Amygdala (tissue), 56 donors: ENCODE data around the gene C5.

Experiments used
- DNase-seq, 56 donors: peaks; one replicate each; lab custom pipeline; 2025; lab: John Stamatoyannopoulos, UW

C5 gene

GRCh38 chr9:120927269-120928014 is 122.6 kb downstream of the C5 start:
- DNase-seq: no peak

DNA sequence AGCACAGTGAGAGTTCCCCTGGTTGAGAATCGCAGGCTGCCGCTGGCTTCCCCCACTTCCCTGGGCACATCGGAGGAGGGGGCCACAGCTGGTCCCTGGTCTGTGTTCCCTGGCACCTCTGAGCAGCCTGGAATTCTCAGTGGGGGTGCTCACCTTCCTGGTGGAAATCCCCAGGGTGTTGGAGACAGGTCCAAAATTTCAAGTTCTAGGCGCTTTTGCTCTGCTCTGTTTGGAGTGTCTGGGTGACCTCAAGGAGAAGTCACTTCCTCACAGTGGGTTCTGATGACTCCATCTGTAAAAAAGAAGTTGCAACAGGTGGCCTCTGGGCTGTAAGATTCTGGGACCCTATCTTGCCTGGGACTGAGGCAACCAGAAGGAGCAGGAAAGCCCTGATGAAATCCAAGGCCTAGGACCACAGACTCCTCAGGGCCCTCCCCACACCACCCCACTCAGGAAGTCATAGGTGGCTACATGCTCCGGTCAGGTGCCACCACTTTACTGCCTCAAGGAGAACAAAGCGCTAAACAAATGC is 123.6 kb downstream of the C5 start, which contains the start of gene TRAF1:
TSS of gene TRAF1 (minus strand) at position 400 of the 532 bp plus-strand sequence. CDS start 721 bp downstream, outside the sequence.
- no peak for DNase-seq

DNA sequence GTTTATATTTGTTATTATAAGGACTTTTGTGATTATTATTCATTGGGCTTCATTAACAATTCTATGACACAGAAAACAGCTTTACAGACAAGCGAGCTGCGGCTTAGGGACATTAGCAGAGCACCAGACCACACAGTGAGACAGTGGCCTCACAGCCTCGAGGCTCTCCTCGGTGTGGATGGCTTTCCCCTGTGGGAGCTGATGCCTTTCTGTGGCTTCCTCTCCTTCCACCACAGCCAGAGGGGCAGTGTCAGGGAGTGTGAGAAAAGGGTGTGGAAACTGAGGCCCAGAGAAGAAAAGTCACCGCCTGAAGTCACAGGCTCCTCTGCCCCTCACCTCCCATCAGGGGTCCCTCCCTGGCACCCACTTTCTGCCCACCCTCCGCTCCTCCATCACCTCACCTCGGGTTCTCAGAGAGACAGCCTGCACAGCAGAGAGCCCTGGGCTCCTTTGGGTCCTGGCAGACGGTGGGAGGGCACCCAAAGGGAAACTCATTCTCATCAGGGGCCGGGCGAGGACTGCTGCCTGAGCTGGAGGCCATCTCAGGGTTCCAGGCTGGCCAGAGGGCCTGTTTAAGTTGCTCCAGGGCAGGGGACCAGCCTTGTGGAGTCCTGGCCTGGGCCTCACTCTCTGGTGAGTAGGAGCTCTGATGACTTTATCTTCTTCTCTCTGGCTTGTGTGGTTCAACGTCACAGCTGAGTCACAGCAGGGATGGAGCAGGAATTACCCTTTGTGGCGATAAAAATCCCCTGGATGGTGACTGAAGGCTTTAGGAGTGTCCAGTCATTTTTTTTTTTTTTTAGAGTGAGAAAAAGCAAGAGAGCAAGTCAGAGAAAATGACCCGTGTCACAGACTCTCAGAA is 124.3 kb downstream of the C5 start:
- no peak for DNase-seq

DNA sequence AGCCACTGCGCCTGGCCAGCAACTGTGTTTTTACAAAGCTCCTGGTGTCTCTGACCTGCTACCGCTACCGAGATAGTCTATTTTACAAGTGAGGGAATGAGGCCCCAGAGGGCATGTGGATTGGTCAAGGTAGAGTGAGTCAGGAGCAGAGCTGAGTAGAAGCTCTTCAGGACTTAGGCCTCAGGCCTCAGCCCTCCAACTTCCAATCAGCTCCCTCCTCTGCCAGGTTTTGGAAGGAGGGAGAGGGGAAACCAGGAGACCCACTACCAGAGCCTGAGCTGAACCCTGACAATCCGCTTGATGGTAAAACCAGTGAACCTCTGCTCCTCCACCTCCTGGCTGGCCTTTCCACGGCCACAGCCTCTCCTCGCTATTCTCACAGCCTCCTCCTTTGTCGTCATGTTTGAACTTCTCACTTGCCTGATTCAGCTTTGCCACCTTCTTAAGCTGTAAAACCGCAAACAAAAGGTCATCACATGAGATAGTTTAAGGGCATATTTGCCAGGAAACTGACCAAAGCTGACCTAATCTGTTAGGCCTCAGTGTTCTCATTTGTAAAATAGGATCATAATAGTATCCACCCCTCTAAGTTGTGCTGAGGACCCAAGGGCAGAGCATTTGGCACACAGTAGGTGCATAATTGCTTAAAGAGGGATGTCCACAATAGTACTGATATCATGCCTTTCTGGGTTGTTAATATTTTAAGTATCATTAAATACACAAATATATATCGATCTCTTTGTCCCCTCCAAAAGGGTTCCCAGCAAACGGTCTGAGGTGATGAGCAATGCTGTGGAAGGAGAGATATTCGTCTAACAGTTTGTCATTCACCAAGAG is 125.2 kb downstream of the C5 start:
- DNase-seq: no peak

DNA sequence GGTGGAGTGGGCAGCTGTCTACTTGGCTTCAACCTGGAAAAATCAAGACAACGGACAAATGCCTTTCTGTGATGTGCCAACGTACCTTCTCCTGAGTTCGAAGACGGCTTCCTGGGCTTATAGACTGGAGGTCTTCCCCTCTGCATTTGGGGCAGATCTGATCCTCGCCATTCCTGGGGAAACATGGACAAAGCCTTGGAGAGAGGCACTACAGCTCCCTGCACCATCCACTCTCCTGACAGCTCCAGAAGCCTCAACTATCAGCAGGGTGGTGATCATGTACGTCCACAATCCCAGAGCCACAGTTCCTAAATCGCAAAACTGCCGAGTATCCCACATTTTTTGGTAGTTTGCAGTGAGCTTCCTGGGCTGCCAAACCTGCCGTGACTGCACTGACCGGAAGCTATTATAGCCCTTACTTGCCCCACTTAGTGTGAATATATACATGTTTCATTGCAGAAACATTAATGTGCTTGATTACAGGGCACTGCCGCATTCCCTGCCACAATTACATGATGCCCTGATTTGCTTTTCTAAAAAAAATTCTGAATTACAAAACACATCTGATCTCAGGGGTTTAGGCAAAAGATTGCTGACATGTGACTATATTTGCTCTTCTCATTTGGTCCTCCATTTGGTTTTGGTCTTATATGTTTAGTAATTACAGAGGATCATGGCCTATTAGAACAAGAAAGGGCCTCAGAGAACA is 126.3 kb downstream of the C5 start:
- no peak for DNase-seq

DNA sequence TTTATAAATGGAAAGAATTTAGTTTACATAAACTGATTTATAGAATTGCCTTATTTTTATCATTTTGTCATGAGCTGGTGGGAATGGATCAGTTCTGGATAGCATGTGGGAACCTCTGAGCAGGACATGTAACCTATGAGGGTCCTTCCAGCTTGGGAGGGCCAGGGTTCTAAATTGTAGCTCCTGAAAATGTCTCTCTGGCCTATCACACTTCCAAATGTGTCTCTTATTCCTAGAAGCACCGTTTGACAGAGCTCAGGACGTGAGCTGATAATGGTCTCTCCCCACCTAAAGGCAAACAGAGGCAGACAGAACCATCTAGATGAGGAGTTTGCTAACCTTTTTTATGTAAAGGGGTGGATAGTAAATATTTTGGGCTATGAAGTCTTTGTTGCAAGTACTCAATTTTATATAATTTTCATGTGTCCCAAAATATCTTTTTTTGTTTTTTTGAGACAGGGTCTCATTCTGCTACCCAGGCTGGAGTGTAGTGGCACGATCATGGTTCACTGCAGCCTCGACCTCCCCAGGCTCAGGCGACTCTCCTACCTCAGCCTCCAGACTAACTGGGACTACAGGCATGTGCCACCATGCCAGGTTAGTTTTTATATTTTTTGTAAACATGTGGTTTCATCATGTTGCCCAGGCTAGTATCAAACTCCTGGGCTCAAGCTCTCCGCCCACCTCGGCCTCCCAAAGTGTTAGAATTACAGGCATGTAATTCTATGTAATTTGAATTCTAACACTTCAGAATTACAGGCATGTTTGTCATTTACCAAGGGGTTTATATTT is 127.5 kb downstream of the C5 start:
- no peak for DNase-seq

GRCh38 chr9:120921661-120922181 is 128.4 kb downstream of the C5 start:
- no peak for DNase-seq

- DNase-seq: no peak
Measured at GRCh38 chr9:120920806-120921178, 129.3 kb downstream of the C5 start.

- no peak for DNase-seq
Measured at GRCh38 chr9:120919843-120920805, 130.0 kb downstream of the C5 start.

DNA sequence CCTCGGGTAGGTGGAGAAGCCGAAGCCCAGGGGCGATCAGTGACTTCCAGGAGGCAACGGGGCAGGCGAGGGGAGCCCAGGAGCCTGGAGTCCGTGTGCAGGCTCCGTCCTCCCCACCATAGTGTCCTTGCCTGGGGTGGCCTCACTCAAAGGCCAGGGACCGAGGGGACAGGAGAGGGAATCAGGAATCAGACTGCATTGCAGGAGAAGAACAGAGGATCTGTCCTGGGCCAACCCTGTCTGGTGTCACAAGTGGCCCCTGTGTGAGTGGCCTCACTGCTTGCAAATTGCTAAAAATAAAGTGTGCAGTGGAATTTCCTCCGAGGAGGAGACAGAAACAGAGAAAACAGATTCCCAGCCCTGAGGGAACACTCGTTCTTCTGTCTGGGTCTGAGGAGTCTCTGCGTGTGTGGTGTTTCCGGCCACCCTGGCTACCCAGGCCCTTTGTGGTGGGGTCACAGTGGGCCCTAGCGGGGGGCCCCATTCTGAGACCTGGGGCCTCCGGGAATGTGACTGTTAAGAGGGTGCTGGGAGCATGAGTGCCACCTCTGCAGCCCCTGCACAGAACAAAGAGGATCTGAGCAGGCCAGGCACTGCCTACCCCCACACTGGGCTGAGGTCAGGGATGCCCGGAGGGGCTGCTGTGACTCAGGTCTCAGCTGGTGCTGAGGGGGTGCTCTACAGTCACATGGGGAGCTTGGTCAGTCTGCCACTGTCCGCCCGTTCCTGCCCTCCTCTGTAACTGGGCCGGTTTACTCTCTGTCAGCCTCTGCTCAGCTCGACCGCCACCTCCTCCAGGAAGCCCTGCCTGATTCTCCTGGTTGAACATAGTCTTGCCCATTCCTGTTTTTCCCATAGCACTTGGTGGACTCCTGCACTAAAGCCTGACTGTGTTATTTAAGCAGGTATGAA is 130.9 kb downstream of the C5 start:
- peak in 2 of 56 donors; percentile 12 to 42 for DNase-seq

DNA sequence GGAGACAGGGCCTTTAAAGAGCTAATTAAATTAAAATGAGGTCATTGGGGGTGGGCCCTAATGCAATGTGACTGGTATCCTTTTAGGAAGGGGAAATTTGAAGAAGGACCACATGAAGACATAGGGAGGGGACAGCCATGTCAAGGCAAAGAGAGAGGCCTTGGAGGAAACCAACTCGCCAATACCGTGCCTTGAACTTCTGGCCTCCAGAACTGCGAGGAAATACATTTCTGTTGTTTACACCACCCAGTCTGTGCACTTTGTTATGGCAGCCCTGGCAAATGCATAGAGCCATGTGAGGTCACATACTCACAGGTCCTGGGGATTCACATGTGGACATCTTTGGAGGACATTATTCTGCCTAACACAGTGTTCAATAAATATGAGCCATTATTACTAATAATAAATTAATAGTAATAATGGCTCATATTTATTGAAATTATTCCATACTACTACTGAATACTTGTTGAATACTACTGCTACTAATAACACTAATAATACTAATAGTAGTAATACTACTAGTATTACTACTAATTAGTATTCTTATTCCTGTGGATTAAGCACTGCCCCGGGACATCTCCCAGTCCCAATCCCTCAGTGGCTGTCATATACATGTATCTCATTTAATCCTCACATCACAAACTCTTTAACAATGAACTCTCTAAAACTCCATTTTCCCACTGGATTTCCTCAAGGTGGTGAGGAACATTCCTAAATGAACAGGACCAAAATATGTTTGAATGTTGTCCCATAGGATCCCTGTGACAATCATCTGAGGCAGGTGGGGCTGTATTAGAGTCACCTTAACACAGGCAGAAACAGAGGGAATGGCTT is 131.9 kb downstream of the C5 start:
- no peak for DNase-seq

- DNase-seq: no peak
Measured at GRCh38 chr9:120916991-120917880, 132.8 kb downstream of the C5 start.

DNA sequence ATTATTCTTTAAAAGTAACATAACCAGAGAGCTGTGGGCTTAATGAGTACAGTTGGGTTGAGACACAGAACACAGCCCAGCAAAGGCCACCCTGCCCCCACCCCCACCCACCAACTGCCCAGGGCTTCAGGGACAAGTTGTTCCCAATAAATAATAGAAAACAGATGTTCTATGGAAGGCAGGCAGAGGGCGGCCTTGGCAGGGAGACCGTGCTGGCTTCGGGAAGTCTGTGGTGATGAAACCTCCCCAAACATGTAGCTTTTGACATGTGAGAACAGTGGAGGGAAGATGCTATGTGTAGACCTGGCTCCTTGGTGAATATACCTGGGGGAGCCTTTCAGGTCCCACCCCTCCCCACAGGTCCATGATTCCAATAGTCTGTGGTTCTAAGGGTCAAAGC is 133.5 kb downstream of the C5 start:
- DNase-seq: peak in 39 of 56 donors; percentile 12 to 72 (median 47)

DNA sequence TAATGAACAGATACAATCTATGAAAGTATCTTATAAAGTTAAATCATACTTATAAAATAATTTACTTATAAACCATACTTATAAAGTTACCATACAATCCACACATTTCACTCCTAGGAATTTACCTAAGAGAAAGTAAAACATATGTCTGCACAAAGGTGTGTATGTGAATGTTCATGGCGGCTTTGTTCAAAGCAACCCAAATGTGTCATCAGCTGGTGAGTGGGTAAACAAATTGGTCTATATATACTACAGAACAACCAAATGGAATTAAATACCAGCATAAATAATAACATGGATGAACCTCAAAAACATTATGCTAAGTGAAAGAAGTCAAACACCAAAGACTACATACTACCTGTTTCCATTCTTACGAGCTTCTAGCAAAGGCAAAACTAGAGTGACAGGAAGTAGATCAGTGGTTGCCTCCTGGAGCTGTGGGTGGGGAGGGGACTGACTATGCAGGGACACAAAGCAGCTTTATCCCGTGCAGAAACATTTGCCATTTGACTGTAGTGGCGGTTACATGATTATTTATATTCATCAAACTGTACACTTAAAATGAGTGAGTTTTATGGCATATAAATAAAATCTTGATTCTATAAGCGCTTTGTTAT is 134.1 kb downstream of the C5 start:
- DNase-seq: peak in 5 of 56 donors; percentile 4 to 30 (median 12)
